Activated CD4-positive, alpha-beta T cell treated with anti-CD3 and anti-CD28 coated beads, Interleukin-2, amount 10 ng/mL, durations not matched to agents 7 days and 5 days (primary cell): ENCODE data around the gene RS1. TPM values are rescaled to one million over a fixed set of nuclear protein-coding genes. Genes with fewer than 3 reads are reported as not detected.

Experiments used
- CTCF ChIA-PET: fragments of 350-600 bp; sonication (Branson Sonifier 250); formaldehyde crosslinking; loops from one replicate; lab custom pipeline; 2021; ENCODE audit warnings: antibody characterized with exemption; lab: Charles Lee
- POLR2A ChIA-PET: fragments of 350-600 bp; sonication (Branson Sonifier 250); formaldehyde crosslinking; loops from one replicate; lab custom pipeline; 2021; ENCODE audit warnings: antibody characterized with exemption; lab: Charles Lee
- DNase-seq: peaks from one replicate; pipeline ENCODE4 v3.0.0-alpha.2; 2020
- H3K27ac Mint-ChIP-seq: one replicate; pipeline ENCODE4 v1.8.0; 2021; ENCODE audit warnings: mild to moderate bottlenecking, moderate library complexity, mixed read lengths
- H3K27me3 Mint-ChIP-seq: one replicate; pipeline ENCODE4 v1.8.0; 2021; ENCODE audit warnings: mixed read lengths
- H3K36me3 Mint-ChIP-seq: one replicate; pipeline ENCODE4 v1.8.0; 2021; ENCODE audit warnings: low read depth, mixed read lengths
- H3K4me1 Mint-ChIP-seq: one replicate; pipeline ENCODE4 v1.8.0; 2021; ENCODE audit warnings: mixed read lengths
- H3K4me3 Mint-ChIP-seq: one replicate; pipeline ENCODE4 v1.8.0; 2021; ENCODE audit warnings: mild to moderate bottlenecking, moderate library complexity, mixed read lengths
- H3K9me3 Mint-ChIP-seq: one replicate; pipeline ENCODE4 v1.8.0; 2021; ENCODE audit warnings: mixed read lengths
- total RNA-seq, 2 experiments: library from RNA; stranded (reverse); gene quantifications; one replicate each; pipeline ENCODE4 v1.2.3, GENCODE V29; 2021

The RS1 gene
- total RNA-seq, 2 experiments from 2014 or later = not detected

DNA sequence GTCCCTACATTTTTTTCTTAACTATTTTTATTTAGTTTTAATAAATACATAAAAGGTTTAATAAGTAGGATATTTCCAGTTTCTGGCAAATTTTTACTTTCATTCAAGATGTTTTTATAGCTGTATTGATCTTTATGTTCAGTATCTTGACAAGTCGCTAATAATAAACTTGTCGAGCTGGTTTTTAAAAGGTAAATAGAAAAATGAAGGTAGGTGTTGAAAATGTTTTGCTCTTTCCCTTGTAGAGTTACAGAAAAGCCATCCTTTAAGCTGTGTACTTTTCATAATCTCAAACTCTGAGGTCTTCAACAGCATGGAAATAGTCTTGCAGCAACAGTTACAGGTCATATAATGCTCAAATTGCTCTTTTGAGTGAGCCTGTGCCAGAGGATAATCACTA is 52.6 kb downstream of the RS1 start:
- Mint-ChIP-seq H3K27me3 (no peaks in the 10 kb centered on the region), H3K9me3 (no peaks in the 10 kb centered on the region), H3K36me3 (no peaks in the 10 kb centered on the region), H3K4me1 (no peaks in the 10 kb centered on the region), H3K4me3 (no peak overlapping the region), H3K27ac (no peak overlapping the region)
- ChIA-PET POLR2A (no interaction called here), CTCF (no interaction called here)
- no peak for DNase-seq

GRCh38 chrX:18617407-18617750 is 54.5 kb downstream of the RS1 start:
- Mint-ChIP-seq H3K36me3 (no peaks in the 10 kb centered on the region), H3K4me1 (no peaks in the 10 kb centered on the region), H3K27ac (no peak overlapping the region), H3K4me3 (no peak overlapping the region), H3K27me3 (no peaks in the 10 kb centered on the region), H3K9me3 (no peaks in the 10 kb centered on the region)
- POLR2A ChIA-PET = no interaction called here
- CTCF ChIA-PET = no interaction called here
- DNase-seq = no peak

GRCh38 chrX:18616688-18617406 is 55.1 kb downstream of the RS1 start:
- CTCF ChIA-PET = interaction anchor here (1.4 kb wide), 1 partner anchor 10 kb away, joined by 3 read pairs; no protein-coding TSS in a partner anchor
- no peaks in the 10 kb centered on the region for H3K9me3 Mint-ChIP-seq

DNA sequence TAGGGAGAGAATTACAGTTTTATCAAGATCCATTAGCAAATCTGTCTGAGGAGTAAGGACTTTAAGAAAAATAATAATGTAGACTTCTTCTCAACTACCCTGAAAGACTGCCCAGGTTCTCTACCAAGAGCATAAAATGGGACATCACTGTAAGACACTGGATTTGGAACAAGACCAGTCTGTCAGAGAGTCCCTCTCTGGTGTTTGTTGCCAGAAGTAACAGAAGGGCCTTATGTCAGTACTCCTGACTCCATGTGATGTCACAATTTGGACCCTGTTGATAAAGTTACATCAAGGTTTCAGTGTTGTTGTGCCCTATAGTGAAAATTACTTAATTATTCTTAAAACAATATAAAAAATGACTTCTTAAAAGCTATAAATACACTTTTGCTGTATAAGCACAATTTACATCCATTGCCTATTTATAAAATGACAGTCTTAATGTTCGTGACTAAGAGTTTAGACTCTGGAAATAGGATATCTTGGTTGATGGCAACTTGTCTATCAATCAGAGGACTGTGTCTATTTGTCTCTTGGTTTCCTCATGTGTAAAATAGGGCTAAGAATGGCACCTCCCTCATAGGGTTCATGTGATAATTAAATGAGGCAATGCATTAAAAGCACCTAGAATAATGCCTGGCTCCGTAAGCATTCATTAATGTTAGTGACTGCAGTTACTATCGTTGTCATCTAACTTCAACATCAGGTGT is 57.8 kb downstream of the RS1 start:
- Mint-ChIP-seq H3K27ac (no peak overlapping the region), H3K27me3 (no peaks in the 10 kb centered on the region), H3K9me3 (no peaks in the 10 kb centered on the region), H3K4me1 (no peaks in the 10 kb centered on the region), H3K4me3 (no peak overlapping the region), H3K36me3 (no peaks in the 10 kb centered on the region)
- ChIA-PET CTCF (no interaction called here), POLR2A (no interaction called here)
- DNase-seq = no peak

More at GRCh38 chrX:18616688-18617406, 55.1 kb downstream of the RS1 start:
- no peaks in the 10 kb centered on the region for H3K4me1 Mint-ChIP-seq
- POLR2A ChIA-PET = no interaction called here
- H3K27me3 Mint-ChIP-seq = no peaks in the 10 kb centered on the region
- H3K36me3 Mint-ChIP-seq = no peaks in the 10 kb centered on the region
- H3K27ac Mint-ChIP-seq = no peak overlapping the region
- DNase-seq = no peak
- H3K4me3 Mint-ChIP-seq = no peak overlapping the region

GRCh38 chrX:18607966-18608365 is 63.9 kb downstream of the RS1 start:
- ChIA-PET POLR2A (no interaction called here), CTCF (no interaction called here)
- H3K36me3 Mint-ChIP-seq = no peaks in the 10 kb centered on the region
- H3K4me3 Mint-ChIP-seq = no peak overlapping the region
- H3K4me1 Mint-ChIP-seq = no peaks in the 10 kb centered on the region
- no peaks in the 10 kb centered on the region for H3K9me3 Mint-ChIP-seq
- H3K27ac Mint-ChIP-seq = no peak overlapping the region
- no peaks in the 10 kb centered on the region for H3K27me3 Mint-ChIP-seq
- DNase-seq = no peak

DNA sequence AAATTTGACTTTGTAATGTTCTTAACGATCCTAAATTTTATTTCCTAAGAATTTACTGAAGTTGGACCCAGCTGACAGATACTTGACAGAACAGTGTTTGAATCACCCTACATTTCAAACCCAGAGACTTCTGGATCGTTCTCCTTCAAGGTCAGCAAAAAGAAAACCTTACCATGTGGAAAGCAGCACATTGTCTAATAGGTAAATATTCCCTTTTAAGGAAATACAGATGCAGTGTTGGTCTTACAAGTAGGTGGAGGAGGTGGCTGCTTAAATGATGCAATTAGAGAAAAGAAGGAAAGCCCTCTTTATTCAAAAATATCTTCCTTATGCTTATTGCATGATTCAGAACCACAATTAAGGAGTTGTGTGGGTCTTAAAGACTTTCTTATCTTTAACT is 73.5 kb downstream of the RS1 start:
- Mint-ChIP-seq H3K27me3 (no peaks in the 10 kb centered on the region), H3K4me1 (no peaks in the 10 kb centered on the region), H3K4me3 (no peak overlapping the region), H3K27ac (no peak overlapping the region), H3K9me3 (no peaks in the 10 kb centered on the region), H3K36me3 (no peaks in the 10 kb centered on the region)
- POLR2A ChIA-PET = no interaction called here
- DNase-seq = no peak
- CTCF ChIA-PET = no interaction called here

- no peak overlapping the region for H3K4me3 Mint-ChIP-seq
- H3K9me3 Mint-ChIP-seq = no peaks in the 10 kb centered on the region
- CTCF ChIA-PET = no interaction called here
- POLR2A ChIA-PET = no interaction called here
- no peaks in the 10 kb centered on the region for H3K36me3 Mint-ChIP-seq
- DNase-seq = no peak
- no peaks in the 10 kb centered on the region for H3K4me1 Mint-ChIP-seq
- H3K27ac Mint-ChIP-seq = no peak overlapping the region
- H3K27me3 Mint-ChIP-seq = no peaks in the 10 kb centered on the region
Measured at GRCh38 chrX:18596096-18596495, 75.8 kb downstream of the RS1 start.

DNA sequence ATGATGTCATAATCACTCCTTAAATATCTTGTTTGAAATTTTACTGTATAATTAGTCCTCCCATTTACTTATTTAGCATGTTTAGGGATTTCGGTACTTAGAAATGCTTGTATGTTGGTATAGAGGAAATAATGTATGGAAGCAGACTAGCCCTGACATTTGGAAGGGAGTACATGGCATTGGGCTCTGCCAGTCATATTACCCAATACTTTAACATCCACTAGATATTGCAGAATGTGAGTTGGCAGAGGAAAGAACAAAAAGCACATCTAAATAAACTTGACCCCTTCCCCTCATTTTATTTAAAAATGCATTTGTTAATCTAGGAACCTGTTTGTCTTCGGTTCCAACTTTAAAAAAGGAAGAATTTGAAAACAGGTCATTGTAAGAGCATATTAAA is 77.8 kb downstream of the RS1 start:
- H3K27me3 Mint-ChIP-seq = no peaks in the 10 kb centered on the region
- no peak overlapping the region for H3K4me3 Mint-ChIP-seq
- no peak overlapping the region for H3K27ac Mint-ChIP-seq
- no peaks in the 10 kb centered on the region for H3K36me3 Mint-ChIP-seq
- no peaks in the 10 kb centered on the region for H3K9me3 Mint-ChIP-seq
- no peaks in the 10 kb centered on the region for H3K4me1 Mint-ChIP-seq
- no peak for DNase-seq
- POLR2A ChIA-PET = no interaction called here
- CTCF ChIA-PET = no interaction called here

DNA sequence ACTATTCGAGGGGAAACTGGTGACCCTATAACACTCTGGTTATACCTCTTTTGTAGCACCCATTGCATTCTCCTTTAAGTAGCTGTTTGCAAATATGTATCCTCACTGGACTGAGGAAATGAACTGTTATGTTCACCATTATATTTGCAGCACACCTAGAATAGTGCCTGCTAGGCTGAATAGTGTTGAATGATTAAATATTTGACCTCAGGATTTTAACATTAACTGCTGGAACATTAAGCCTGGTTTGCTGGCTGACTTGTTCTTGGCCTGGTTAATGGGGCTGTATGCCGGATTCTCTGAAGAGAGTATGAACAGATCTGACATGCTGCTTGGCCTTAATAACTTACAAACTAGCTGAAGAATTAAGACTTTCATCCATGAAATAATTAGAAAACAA is 80.1 kb downstream of the RS1 start:
- Mint-ChIP-seq H3K4me1 (no peaks in the 10 kb centered on the region), H3K4me3 (no peak overlapping the region), H3K27me3 (no peaks in the 10 kb centered on the region), H3K9me3 (no peaks in the 10 kb centered on the region), H3K36me3 (no peaks in the 10 kb centered on the region), H3K27ac (no peak overlapping the region)
- ChIA-PET POLR2A (no interaction called here), CTCF (no interaction called here)
- no peak for DNase-seq

Other genes with a start within 250 kb of the RS1 start
- 1 to 10 TPM; 1.3 to 1.6 TPM for gene CDKL5, start 246.5 kb downstream of the RS1 start, total RNA-seq
- gene PPEF1, start 35.5 kb upstream of the RS1 start, total RNA-seq = not detected